A549 treated with dexamethasone at 1 μM for 4 hours (cell line): ENCODE results near the gene RASEF. TPM values are rescaled to one million over a fixed set of nuclear protein-coding genes. Genes with fewer than 3 reads are reported as not detected.

Experiments used
- total RNA-seq: library from RNA; stranded (reverse); fragments of 200-300 nt; extraction: Qiagen RNA extraction; gene quantifications from 5 replicates; pipeline ENCODE4 v1.2.3, GENCODE V29; 2022

RASEF gene
- 5.1 to 8.3 TPM (median 7.3 TPM) in 5 replicates for total RNA-seq

DNA sequence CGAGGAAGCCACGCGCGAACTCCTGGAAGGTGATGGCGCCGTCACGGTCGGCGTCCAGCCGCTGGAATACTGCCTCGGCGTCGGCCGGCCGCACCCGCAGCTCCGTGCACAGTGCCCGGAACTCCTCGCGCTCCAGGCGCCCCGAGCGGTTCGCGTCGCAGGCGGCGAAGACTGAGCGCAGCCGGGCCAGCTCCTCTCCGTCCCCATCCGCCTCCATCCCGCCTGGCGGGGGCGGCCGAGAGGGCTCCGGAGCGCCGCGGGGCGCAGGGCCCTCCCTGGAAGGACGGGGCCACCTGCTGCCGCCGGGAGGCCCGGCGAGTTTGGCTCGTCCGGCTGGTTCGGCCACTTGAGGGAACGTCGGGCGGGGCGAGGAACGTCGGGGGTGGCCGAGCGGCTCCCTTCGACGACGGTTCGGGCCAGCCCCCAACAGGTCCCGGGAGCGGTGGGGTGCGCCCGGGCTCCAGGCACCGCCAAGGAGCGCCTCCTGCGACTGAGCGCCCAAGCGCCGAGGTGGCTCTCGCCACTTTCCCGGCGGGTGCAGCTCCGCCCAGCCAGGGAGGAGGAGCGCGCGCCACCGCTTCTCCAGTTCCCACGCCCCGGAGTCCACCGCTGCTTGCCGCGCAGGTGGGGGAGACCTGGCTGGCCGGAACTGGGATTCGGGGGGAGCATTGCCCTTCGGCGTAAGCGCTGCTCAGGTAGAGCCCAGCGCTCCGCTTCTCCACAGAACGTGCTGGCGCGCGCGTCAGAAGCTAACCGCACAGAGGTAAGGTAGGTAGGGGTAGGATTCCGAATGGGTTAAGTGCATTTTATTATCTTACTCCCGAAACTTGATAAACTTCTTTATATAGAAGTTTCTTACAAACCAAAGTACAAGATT, at the start of gene RASEF:
TSS of gene RASEF (minus strand) at position 492 of the 877 bp plus-strand sequence. CDS start at position 217, 275 bp downstream.

